Myocyte (in vitro differentiated cells): ENCODE results near the gene CUL1. TPM values are rescaled to one million over a fixed set of nuclear protein-coding genes. Genes with fewer than 3 reads are reported as not detected.

ENCODE experiments used
- DNase-seq: peaks from one replicate; pipeline ENCODE4 v3.0.0-alpha.2; 2012; ENCODE audit warnings: low read depth
- total RNA-seq: library from RNA; depleted of rRNA; stranded (reverse); fragments of >200 nt; gene quantifications from 2 replicates; pipeline ENCODE4 v1.2.3, GENCODE V29; 2014

CUL1 gene
- total RNA-seq, 1 donor from 2014 or later: 75.3 TPM

- DNase-seq: no peak
Measured at GRCh38 chr7:148803094-148803493, 104.4 kb downstream of the CUL1 start.

- DNase-seq: no peak
Measured at GRCh38 chr7:148804343-148805235, 105.9 kb downstream of the CUL1 start.

GRCh38 chr7:148806187-148806586, 107.5 kb downstream of the CUL1 start:
- DNase-seq: no peak

- DNase-seq: peak; percentile 60
Measured at GRCh38 chr7:148807436-148807835, 108.7 kb downstream of the CUL1 start.

GRCh38 chr7:148809856-148810255, 111.2 kb downstream of the CUL1 start:
- DNase-seq: no peak

- no peak for DNase-seq
Measured at GRCh38 chr7:148811892-148812291, 113.2 kb downstream of the CUL1 start.

GRCh38 chr7:148813890-148814289, 115.2 kb downstream of the CUL1 start:
- no peak for DNase-seq

- no peak for DNase-seq
Measured at GRCh38 chr7:148814922-148815559, 116.3 kb downstream of the CUL1 start.

- no peak for DNase-seq
Measured at GRCh38 chr7:148815612-148816011, 116.9 kb downstream of the CUL1 start.

- DNase-seq: no peak
Measured at GRCh38 chr7:148819697-148820360, 121.1 kb downstream of the CUL1 start.

- no peak for DNase-seq
Measured at GRCh38 chr7:148821422-148821821, 122.7 kb downstream of the CUL1 start.

GRCh38 chr7:148824864-148825263, 126.2 kb downstream of the CUL1 start:
- DNase-seq: no peak

- no peak for DNase-seq
Measured at GRCh38 chr7:148825338-148825737, 126.6 kb downstream of the CUL1 start.

GRCh38 chr7:148828965-148829364, 130.3 kb downstream of the CUL1 start:
- DNase-seq: no peak

- DNase-seq: no peak
Measured at GRCh38 chr7:148830897-148831692, 132.4 kb downstream of the CUL1 start.

- no peak for DNase-seq
Measured at GRCh38 chr7:148831782-148832181, 133.1 kb downstream of the CUL1 start.

GRCh38 chr7:148834605-148835004, 135.9 kb downstream of the CUL1 start:
- no peak for DNase-seq

- DNase-seq: no peak
Measured at GRCh38 chr7:148835854-148836253, 137.2 kb downstream of the CUL1 start.

- DNase-seq: no peak
Measured at GRCh38 chr7:148838905-148839304, 140.2 kb downstream of the CUL1 start.

GRCh38 chr7:148847815-148848734, 149.4 kb downstream of the CUL1 start:
- no peak for DNase-seq
